Esophagus muscularis mucosa (tissue), 4 donors: Measurements from ENCODE around the gene PROS1. TPM values are rescaled to one million over a fixed set of nuclear protein-coding genes. Genes with fewer than 3 reads are reported as not detected.

Experiments used
- DNase-seq: peaks from one replicate; pipeline ENCODE4 v3.0.0-alpha.2; 2017; ENCODE audit errors: extremely low spot score
- H3K27ac ChIP-seq, 4 donors: fragments of 200-600 bp; sonication (generic); replicated peaks in 1 of 4; 1 replicate in 3 of 4; 2 replicates in 1 of 4; pipeline ENCODE4 v1.5.1; 2016 to 2019; ENCODE audit warnings: mild to moderate bottlenecking in 1 of 4
- H3K27me3 ChIP-seq, 4 donors: fragments of 200-600 bp; sonication (generic); one replicate each; pipeline versions ENCODE4 v1.5.1 to v1.6.0; 2016 to 2019
- H3K36me3 ChIP-seq, 4 donors: fragments of 200-600 bp; sonication (generic); one replicate each; pipeline ENCODE4 v1.5.1; 2016 to 2019
- H3K4me1 ChIP-seq, 4 donors: fragments of 200-600 bp; sonication (generic); one replicate each; pipeline ENCODE4 v1.5.1; 2016 to 2019
- H3K4me3 ChIP-seq, 4 donors: fragments of 200-600 bp; sonication (generic); 1 replicate in 2 of 4; 2 replicates in 2 of 4; pipeline ENCODE4 v1.5.1; 2016 to 2019; ENCODE audit warnings: mild to moderate bottlenecking in 4 of 4, moderate library complexity in 1 of 4
- H3K9me3 ChIP-seq, 4 donors: fragments of 200-600 bp; sonication (generic); 1 replicate in 3 of 4; 2 replicates in 1 of 4; pipeline ENCODE4 v1.5.1; 2016 to 2019
- CTCF ChIP-seq, 3 experiments: fragments of 200-600 bp in 2 of 3; fragments of 450-650 bp in 1 of 3; sonication (generic) in 2 of 3; IDR thresholded peaks; one replicate each; pipeline ENCODE4 v1.5.1; 2017 to 2019; ENCODE audit warnings: antibody characterized with exemption in 3 of 3, mild to moderate bottlenecking in 2 of 3, moderate library complexity in 1 of 3
- EP300 ChIP-seq: sonication (generic); formaldehyde crosslinking; IDR thresholded peaks from one replicate; pipeline ENCODE4 v1.6.1; 2017; ENCODE audit warnings: antibody characterized with exemption
- POLR2A ChIP-seq: fragments of 450-650 bp; IDR thresholded peaks from one replicate; pipeline ENCODE4 v1.6.1; 2017; ENCODE audit warnings: antibody characterized with exemption, moderate library complexity, mild to moderate bottlenecking, low read depth
- POLR2AphosphoS5 ChIP-seq, 2 donors: sonication (generic); formaldehyde crosslinking; IDR thresholded peaks; one replicate each; pipeline ENCODE4 v1.6.1; 2017; ENCODE audit warnings: antibody characterized with exemption in 2 of 2
- WGBS: methylation state at CpG from one replicate; pipeline ENCODE4 v1.1.5; 2018; 5-methylcytosine and 5-hydroxymethylcytosine counted together
- intact Hi-C: fragments of 100-400 bp; cut with DNase I; formaldehyde crosslinking; loops from one replicate; pipeline ENCODE4 v1.15.1; 2023
- total RNA-seq, 4 donors: library from RNA; depleted of rRNA; stranded (reverse); fragments of >200 nt; gene quantifications; one replicate each; pipeline versions ENCODE4 v1.1.0 to v1.2.1, GENCODE V29; 2016

Gene PROS1
- total RNA-seq, 4 donors from 2014 or later, result 32.4 to 45.6 (median 40.7) TPM

GRCh38 chr3:93936549-93936948, 37.1 kb downstream of the PROS1 start:
- H3K9me3 ChIP-seq, result no peaks in the 10 kb centered on the region
- 92% methylated on average over 1 of the region's 1 CpG for WGBS
- no peak for DNase-seq
- no peaks in the 10 kb centered on the region for H3K27me3 ChIP-seq
- no peak for TF ChIP-seq EP300
- TF ChIP-seq CTCF (IDR thresholded peaks at IDR 0.05), result no peak
- no peak for TF ChIP-seq POLR2AphosphoS5 (IDR thresholded peaks at IDR 0.05)
- no peak for TF ChIP-seq POLR2A
- H3K4me1 ChIP-seq, result no peaks in the 10 kb centered on the region
- H3K27ac ChIP-seq, result no peak overlapping the region
- intact Hi-C loops, result no loop called here
- no peak overlapping the region for H3K4me3 ChIP-seq
- no peaks in the 10 kb centered on the region for H3K36me3 ChIP-seq

- H3K9me3 ChIP-seq, result no peaks in the 10 kb centered on the region
- H3K4me3 ChIP-seq, result no peak overlapping the region
- H3K4me1 ChIP-seq, result no peaks in the 10 kb centered on the region
- H3K27me3 ChIP-seq, result no peaks in the 10 kb centered on the region
- H3K36me3 ChIP-seq, result no peaks in the 10 kb centered on the region
- intact Hi-C loops, result no loop called here
- TF ChIP-seq POLR2A, result no peak
- no peak for DNase-seq
- WGBS, result 74% methylated on average over 5 of the region's 5 CpGs
- H3K27ac ChIP-seq, result no peak overlapping the region
Observed at GRCh38 chr3:93934366-93935046, 39.2 kb downstream of the PROS1 start.

GRCh38 chr3:93931597-93932229, 42.0 kb downstream of the PROS1 start:
- intact Hi-C loops, result no loop called here

GRCh38 chr3:93930041-93930440, 43.7 kb downstream of the PROS1 start:
- no peak overlapping the region for H3K27ac ChIP-seq
- 68% methylated on average over 3 of the region's 3 CpGs for WGBS
- DNase-seq, result no peak

More at GRCh38 chr3:93931597-93932229, 42.0 kb downstream of the PROS1 start:
- 96% methylated on average over 5 of the region's 5 CpGs for WGBS
- Histone ChIP-seq H3K27me3 (no peaks in the 10 kb centered on the region), H3K36me3 (peaks cover 0 to 6% (median 0%) of the 10 kb centered on the region in 4 donors), H3K9me3 (no peaks in the 10 kb centered on the region), H3K27ac (no peak overlapping the region), H3K4me1 (no peaks in the 10 kb centered on the region), H3K4me3 (no peak overlapping the region)
- DNase-seq, result no peak
- no peak for TF ChIP-seq EP300
- TF ChIP-seq POLR2AphosphoS5 (IDR thresholded peaks at IDR 0.05), result no peak
- TF ChIP-seq POLR2A, result no peak
- no peak for TF ChIP-seq CTCF (IDR thresholded peaks at IDR 0.05)

More at GRCh38 chr3:93930041-93930440, 43.7 kb downstream of the PROS1 start:
- H3K9me3 ChIP-seq, result no peaks in the 10 kb centered on the region
- H3K4me1 ChIP-seq, result no peaks in the 10 kb centered on the region
- H3K4me3 ChIP-seq, result no peak overlapping the region
- H3K27me3 ChIP-seq, result no peaks in the 10 kb centered on the region
- intact Hi-C loops, result no loop called here
- H3K36me3 ChIP-seq, result peaks cover 0 to 12% (median 3%) of the 10 kb centered on the region in 4 donors
- no peak for TF ChIP-seq EP300
- TF ChIP-seq POLR2AphosphoS5 (IDR thresholded peaks at IDR 0.05), result no peak
- no peak for TF ChIP-seq CTCF (IDR thresholded peaks at IDR 0.05)
- no peak for TF ChIP-seq POLR2A
